GM23338 (cell line): ENCODE data around the gene TRIM25. TPM values are rescaled to one million over a fixed set of nuclear protein-coding genes. Genes with fewer than 3 reads are reported as not detected.

ENCODE experiments used
- ATAC-seq: fragments of 200-7000 bp; cut with Tn5 transposase; 3 replicates; pipeline ENCODE4 v1.9.1; 2020
- DNase-seq: peaks from one replicate; pipeline ENCODE4 v3.0.0-alpha.2; 2015; ENCODE audit warnings: low spot score
- H2AFZ ChIP-seq: fragments of 200-600 bp; sonication (generic); 2 replicates; pipeline ENCODE4 v1.8.0; 2016; ENCODE audit warnings: antibody characterized with exemption, mild to moderate bottlenecking, moderate library complexity
- H3F3A ChIP-seq: fragments of 200-600 bp; sonication (generic); replicated peaks from 2 replicates; pipeline ENCODE4 v1.8.0; 2017; ENCODE audit warnings: antibody characterized with exemption, mixed run types, low read depth
- H3K27ac ChIP-seq: fragments of 200-600 bp; sonication (generic); 2 replicates; pipeline ENCODE4 v1.6.1; 2016; ENCODE audit warnings: low read depth
- H3K27me3 ChIP-seq: fragments of 200-600 bp; sonication (generic); 2 replicates; pipeline ENCODE4 v1.8.0; 2016; ENCODE audit warnings: mild to moderate bottlenecking, mixed run types, moderate library complexity; ENCODE audit not compliant: insufficient read depth
- H3K36me3 ChIP-seq: fragments of 200-600 bp; sonication (generic); 2 replicates; pipeline ENCODE4 v1.8.0; 2016; ENCODE audit warnings: mild to moderate bottlenecking; ENCODE audit not compliant: insufficient read depth
- H3K4me1 ChIP-seq: fragments of 200-600 bp; sonication (generic); 2 replicates; pipeline ENCODE4 v1.8.0; 2016; ENCODE audit warnings: mild to moderate bottlenecking, moderate library complexity; ENCODE audit not compliant: insufficient read depth
- H3K4me2 ChIP-seq: fragments of 200-600 bp; sonication (generic); 2 replicates; pipeline ENCODE4 v1.7.1; 2017; ENCODE audit warnings: mixed run types
- H3K4me3 ChIP-seq: fragments of 200-600 bp; sonication (generic); 2 replicates; pipeline ENCODE4 v1.6.1; 2016; ENCODE audit warnings: mixed run types
- H3K79me2 ChIP-seq: fragments of 200-600 bp; sonication (generic); replicated peaks from 2 replicates; pipeline ENCODE4 v1.8.0; 2017; ENCODE audit warnings: mild to moderate bottlenecking; ENCODE audit not compliant: insufficient read depth
- H3K9me2 ChIP-seq: fragments of 200-600 bp; sonication (generic); 2 replicates; pipeline ENCODE4 v1.8.0; 2017; ENCODE audit not compliant: insufficient read depth
- H4K20me1 ChIP-seq: fragments of 200-600 bp; sonication (generic); replicated peaks from 2 replicates; pipeline ENCODE4 v1.8.0; 2017; ENCODE audit warnings: mild to moderate bottlenecking; ENCODE audit not compliant: insufficient read depth
- H3K27ac Mint-ChIP-seq: 2 replicates; pipeline ENCODE4 v1.8.0; 2020; ENCODE audit warnings: inconsistent platforms, mild to moderate bottlenecking, moderate library complexity, mixed read lengths
- H3K27me3 Mint-ChIP-seq: 3 replicates; pipeline ENCODE4 v1.8.0; 2022; ENCODE audit warnings: low read depth, mild to moderate bottlenecking, moderate library complexity, mixed read lengths, inconsistent platforms; ENCODE audit not compliant: insufficient read depth, poor library complexity
- H3K36me3 Mint-ChIP-seq: 3 replicates; pipeline ENCODE4 v1.8.0; 2021; ENCODE audit warnings: low read depth, mild to moderate bottlenecking, inconsistent platforms, moderate library complexity, mixed read lengths
- H3K4me1 Mint-ChIP-seq: 3 replicates; pipeline ENCODE4 v1.8.0; 2020; ENCODE audit warnings: mild to moderate bottlenecking, inconsistent platforms, mixed read lengths
- H3K4me3 Mint-ChIP-seq: 3 replicates; pipeline ENCODE4 v1.8.0; 2021; ENCODE audit warnings: moderate library complexity, mild to moderate bottlenecking, inconsistent platforms, mixed read lengths
- H3K9me3 Mint-ChIP-seq: 3 replicates; pipeline ENCODE4 v1.8.0; 2020; ENCODE audit warnings: moderate library complexity, mild to moderate bottlenecking, inconsistent platforms, mixed read lengths
- ETS1 ChIP-seq: IDR thresholded peaks from 2 replicates; pipeline ENCODE4 v1.6.1; 2016; ENCODE audit warnings: antibody characterized with exemption
- NANOG ChIP-seq: IDR thresholded peaks from 2 replicates; pipeline ENCODE4 v1.6.1; 2016; ENCODE audit warnings: antibody characterized with exemption, borderline replicate concordance
- REST ChIP-seq: IDR thresholded peaks from one replicate; pipeline ENCODE4 v1.6.1; 2018; ENCODE audit warnings: antibody characterized with exemption; ENCODE audit not compliant: unreplicated experiment
- ZNF114 ChIP-seq: fragments of 250-450 bp; sonication (Bioruptor Pico); IDR thresholded peaks from 2 replicates; pipeline ENCODE4 v1.5.0; 2020; ENCODE audit warnings: mild to moderate bottlenecking, moderate library complexity
- ZNF462 ChIP-seq: fragments of 250-450 bp; sonication (Bioruptor Pico); IDR thresholded peaks from 2 replicates; pipeline ENCODE4 v1.5.0; 2020; ENCODE audit warnings: mild to moderate bottlenecking, moderate library complexity
- polyA plus RNA-seq: library from polyadenylated mRNA; unstranded; fragments of >200 nt; fragmentation: Nextera tagmentation; extraction: Ambion mirVana; gene quantifications from 2 replicates; pipeline ENCODE4 v1.2.1, GENCODE V29; 2016
- total RNA-seq: library from RNA; depleted of rRNA; stranded (reverse); fragments of >200 nt; shearing (Covaris generic); gene quantifications from 2 replicates; pipeline ENCODE4 v1.2.3, GENCODE V29; 2014

The TRIM25 gene
- total and polyA plus RNA-seq, 2 experiments from 2014 or later: 19.6 to 36.2 TPM

GRCh38 chr17:56925088-56925487 is 11.2 kb upstream of the TRIM25 start (continued):
- no peak for TF ChIP-seq ZNF462 (CRISPR knock-in tag)

GRCh38 chr17:56919717-56920116 is 5.9 kb upstream of the TRIM25 start:
- no peaks in the 10 kb centered on the region for H4K20me1 ChIP-seq
- Mint-ChIP-seq H3K4me1 (peaks cover 11% of the 10 kb centered on the region), H3K9me3 (peaks cover 9% of the 10 kb centered on the region; the same call in 1 of the 3 replicates), H3K4me3 (no peak overlapping the region), H3K27ac (no peak overlapping the region), H3K27me3 (peaks cover 11% of the 10 kb centered on the region), H3K36me3 (no peaks in the 10 kb centered on the region; the same call in none of the 3 replicates)
- TF ChIP-seq NANOG: no peak
- no peak for TF ChIP-seq ZNF114
- TF ChIP-seq ETS1: no peak
- no peak for TF ChIP-seq REST
- ATAC-seq (no peak), DNase-seq (no peak)
- no peak overlapping the region for H2AFZ ChIP-seq
- no peaks in the 10 kb centered on the region for H3K79me2 ChIP-seq
- no peaks in the 10 kb centered on the region for H3K36me3 ChIP-seq
- peaks cover 15% of the 10 kb centered on the region for H3K27me3 ChIP-seq
- no peaks in the 10 kb centered on the region for H3F3A ChIP-seq
- no peak overlapping the region for H3K4me2 ChIP-seq
- no peak overlapping the region for H3K27ac ChIP-seq
- H3K4me1 ChIP-seq: peaks cover 10% of the 10 kb centered on the region
- H3K9me2 ChIP-seq: 0 out of 2 replicates have a peak, but pooled peaks cover 3% of the 10 kb centered on the region
- H3K4me3 ChIP-seq: no peak overlapping the region
